NB4 (cell line): ENCODE data around the gene TNS1.

Source experiments
- DNase-seq: peaks from one replicate; pipeline ENCODE4 v3.0.0; 2010; ENCODE audit warnings: low read depth
- H3K4me3 ChIP-seq: one replicate; pipeline ENCODE4 v1.5.1; 2011; ENCODE audit warnings: mild to moderate bottlenecking, low read depth, low read length, moderate library complexity
- MYC ChIP-seq: IDR thresholded peaks from 2 replicates; pipeline ENCODE4 v1.6.1; 2011; ENCODE audit warnings: low read depth, low read length
- POLR2A ChIP-seq: IDR thresholded peaks from 2 replicates; pipeline ENCODE4 v1.6.1; 2011; ENCODE audit warnings: mild to moderate bottlenecking; ENCODE audit not compliant: insufficient read length; ENCODE audit errors: extremely low read depth
- TF ChIP-seq, protein P1 (sequence below): IDR thresholded peaks from 2 replicates; pipeline ENCODE4 v1.6.1; 2011; ENCODE audit warnings: low read depth, low read length
- TF ChIP-seq, protein P2 (sequence below): IDR thresholded peaks from one replicate; pipeline ENCODE4 v1.5.1; 2012; ENCODE audit warnings: low read depth, low read length

The TNS1 gene

DNA sequence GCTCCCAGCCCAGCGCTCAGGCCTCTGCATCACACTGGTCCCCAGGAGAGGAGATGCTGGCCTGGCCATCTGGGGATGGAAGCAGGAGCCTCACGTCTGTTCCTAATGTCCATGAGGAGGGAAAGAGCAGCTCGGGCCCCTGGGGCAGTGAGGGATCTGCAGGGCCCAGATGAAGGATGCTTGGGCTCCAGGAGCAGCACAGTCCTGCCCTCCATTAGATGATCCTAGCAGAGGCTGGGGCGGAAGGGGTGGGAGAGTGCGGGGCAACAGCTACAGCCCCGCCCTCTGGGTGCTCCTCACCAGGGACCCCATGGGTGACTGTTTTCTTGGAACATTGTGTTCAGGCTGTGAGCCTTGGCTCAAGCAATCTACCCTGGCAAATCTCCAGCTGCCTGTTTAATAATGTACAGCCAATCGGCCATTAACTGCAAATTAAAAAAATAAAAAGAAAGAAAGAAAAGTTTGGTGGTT is 49.7 kb downstream of the TNS1 start:
- H3K4me3 ChIP-seq = no peak overlapping the region
- TF ChIP-seq, protein P1, sequence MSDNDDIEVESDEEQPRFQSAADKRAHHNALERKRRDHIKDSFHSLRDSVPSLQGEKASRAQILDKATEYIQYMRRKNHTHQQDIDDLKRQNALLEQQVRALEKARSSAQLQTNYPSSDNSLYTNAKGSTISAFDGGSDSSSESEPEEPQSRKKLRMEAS = no peak
- TF ChIP-seq, protein P2, sequence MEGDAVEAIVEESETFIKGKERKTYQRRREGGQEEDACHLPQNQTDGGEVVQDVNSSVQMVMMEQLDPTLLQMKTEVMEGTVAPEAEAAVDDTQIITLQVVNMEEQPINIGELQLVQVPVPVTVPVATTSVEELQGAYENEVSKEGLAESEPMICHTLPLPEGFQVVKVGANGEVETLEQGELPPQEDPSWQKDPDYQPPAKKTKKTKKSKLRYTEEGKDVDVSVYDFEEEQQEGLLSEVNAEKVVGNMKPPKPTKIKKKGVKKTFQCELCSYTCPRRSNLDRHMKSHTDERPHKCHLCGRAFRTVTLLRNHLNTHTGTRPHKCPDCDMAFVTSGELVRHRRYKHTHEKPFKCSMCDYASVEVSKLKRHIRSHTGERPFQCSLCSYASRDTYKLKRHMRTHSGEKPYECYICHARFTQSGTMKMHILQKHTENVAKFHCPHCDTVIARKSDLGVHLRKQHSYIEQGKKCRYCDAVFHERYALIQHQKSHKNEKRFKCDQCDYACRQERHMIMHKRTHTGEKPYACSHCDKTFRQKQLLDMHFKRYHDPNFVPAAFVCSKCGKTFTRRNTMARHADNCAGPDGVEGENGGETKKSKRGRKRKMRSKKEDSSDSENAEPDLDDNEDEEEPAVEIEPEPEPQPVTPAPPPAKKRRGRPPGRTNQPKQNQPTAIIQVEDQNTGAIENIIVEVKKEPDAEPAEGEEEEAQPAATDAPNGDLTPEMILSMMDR = no peak
- no peak for TF ChIP-seq POLR2A
- TF ChIP-seq MYC = no peak
- no peak for DNase-seq

DNA sequence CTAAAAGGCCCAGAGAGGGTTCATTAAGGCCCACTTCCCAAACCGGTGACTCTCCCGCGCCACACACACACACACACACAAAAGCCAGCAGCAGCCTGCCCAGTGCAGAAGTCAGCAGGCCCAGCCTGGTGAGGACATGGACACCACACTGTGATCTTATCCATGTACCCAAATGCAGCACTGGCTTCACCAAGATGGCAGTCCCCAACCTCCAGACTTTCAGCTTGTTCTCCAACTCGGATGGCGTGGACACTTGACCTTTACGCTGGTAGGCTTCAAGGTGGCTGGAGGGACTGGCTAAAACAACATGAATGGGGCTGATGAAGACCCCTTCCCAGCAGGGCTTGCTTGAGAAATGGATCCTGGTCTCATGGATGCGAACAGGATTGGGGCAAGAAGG is 50.4 kb downstream of the TNS1 start:
- TF ChIP-seq, protein P1 = no peak
- TF ChIP-seq POLR2A (no peak), MYC (no peak)
- TF ChIP-seq, protein P2 = no peak
- no peak for DNase-seq
- no peak overlapping the region for H3K4me3 ChIP-seq

- no peak for DNase-seq
- TF ChIP-seq MYC (no peak), POLR2A (no peak)
- TF ChIP-seq, protein P1 = no peak
- TF ChIP-seq, protein P2 = no peak
- H3K4me3 ChIP-seq = no peak overlapping the region
These were observed 51.1 kb downstream of the TNS1 start for GRCh38 chr2:217951521-217952247.

DNA sequence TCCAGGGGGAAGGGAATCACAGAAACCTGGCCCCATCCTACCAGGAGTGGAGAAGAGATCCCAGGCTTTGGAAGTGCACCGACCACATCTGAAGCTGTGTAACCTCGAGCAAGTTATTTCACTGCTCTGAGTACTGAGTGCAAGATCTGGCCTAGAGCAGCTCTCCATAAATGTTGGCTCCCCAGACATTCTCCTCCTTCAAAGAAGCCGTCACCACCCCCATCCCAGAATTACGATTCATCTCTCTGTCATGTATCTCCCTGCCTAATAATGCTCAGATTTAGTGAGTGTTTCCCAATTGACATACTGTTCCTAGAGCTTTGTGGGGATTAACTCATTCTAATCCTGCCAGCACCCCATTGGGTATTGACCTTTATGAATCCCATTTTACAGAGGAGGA is 51.7 kb downstream of the TNS1 start:
- no peak for DNase-seq
- TF ChIP-seq POLR2A (no peak), MYC (no peak)
- TF ChIP-seq, protein P1 = no peak
- TF ChIP-seq, protein P2 = no peak
- no peak overlapping the region for H3K4me3 ChIP-seq

- no peak overlapping the region for H3K4me3 ChIP-seq
- no peak for DNase-seq
- TF ChIP-seq, protein P2 = no peak
- TF ChIP-seq, protein P1 = no peak
- TF ChIP-seq POLR2A (no peak), MYC (no peak)
These were observed 52.4 kb downstream of the TNS1 start for GRCh38 chr2:217950401-217950871.
